OCI-LY3 (cell line): ENCODE results near the gene FOXO1.

ENCODE experiments used
- EZH2phosphoT487 ChIP-seq: fragments of 200-600 bp; shearing (Covaris generic); IDR thresholded peaks from 2 replicates; pipeline ENCODE4 v1.6.1; 2018; ENCODE audit warnings: antibody characterized with exemption, mixed run types, low read depth
- TF ChIP-seq, protein P1 (sequence below): fragments of 200-600, 300-600 bp; sonication (generic); IDR thresholded peaks from 2 replicates; pipeline ENCODE4 v1.5.1; 2014; ENCODE audit warnings: antibody characterized with exemption, low read length, low read depth

DNA sequence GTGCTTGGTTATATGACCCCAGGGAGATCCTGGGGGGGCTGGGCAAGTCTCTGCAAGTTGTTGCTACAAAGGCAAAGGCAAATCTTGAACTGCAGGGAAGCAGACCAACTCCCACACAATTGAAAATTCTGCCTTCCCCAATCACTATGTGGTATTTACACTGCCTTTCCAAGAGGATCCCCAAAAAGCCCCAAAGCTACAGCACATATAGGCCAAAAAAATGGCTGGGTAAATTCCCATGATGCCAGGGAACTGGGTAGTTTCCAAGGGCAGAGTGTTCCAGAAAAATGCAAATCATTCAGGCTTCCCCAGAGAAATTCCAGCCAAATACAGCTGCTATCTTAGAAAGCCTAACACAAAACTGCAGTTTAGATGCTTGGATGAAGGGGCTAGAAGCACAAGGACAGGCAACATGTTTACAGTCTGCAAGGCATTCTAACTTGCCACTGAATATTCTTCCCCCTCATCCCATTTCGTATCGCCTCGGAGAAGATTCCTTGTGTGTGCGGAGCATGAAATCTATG lies 6.2 kb downstream of the FOXO1 start:
- TF ChIP-seq, protein P1, sequence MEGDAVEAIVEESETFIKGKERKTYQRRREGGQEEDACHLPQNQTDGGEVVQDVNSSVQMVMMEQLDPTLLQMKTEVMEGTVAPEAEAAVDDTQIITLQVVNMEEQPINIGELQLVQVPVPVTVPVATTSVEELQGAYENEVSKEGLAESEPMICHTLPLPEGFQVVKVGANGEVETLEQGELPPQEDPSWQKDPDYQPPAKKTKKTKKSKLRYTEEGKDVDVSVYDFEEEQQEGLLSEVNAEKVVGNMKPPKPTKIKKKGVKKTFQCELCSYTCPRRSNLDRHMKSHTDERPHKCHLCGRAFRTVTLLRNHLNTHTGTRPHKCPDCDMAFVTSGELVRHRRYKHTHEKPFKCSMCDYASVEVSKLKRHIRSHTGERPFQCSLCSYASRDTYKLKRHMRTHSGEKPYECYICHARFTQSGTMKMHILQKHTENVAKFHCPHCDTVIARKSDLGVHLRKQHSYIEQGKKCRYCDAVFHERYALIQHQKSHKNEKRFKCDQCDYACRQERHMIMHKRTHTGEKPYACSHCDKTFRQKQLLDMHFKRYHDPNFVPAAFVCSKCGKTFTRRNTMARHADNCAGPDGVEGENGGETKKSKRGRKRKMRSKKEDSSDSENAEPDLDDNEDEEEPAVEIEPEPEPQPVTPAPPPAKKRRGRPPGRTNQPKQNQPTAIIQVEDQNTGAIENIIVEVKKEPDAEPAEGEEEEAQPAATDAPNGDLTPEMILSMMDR, result no peak
- TF ChIP-seq EZH2phosphoT487, result no peak
